Limb (tissue), 2 donors: Measurements from ENCODE around the gene TRPM2.
"Not testable (repeated sequence)": the region's sequence is repeated elsewhere in the genome, so short reads cannot be mapped to it uniquely, and the experiment has no call there.

Experiments
- DNase-seq, 2 donors: peaks; one replicate each; pipeline ENCODE4 v3.0.0-alpha.2; 2016; ENCODE audit errors: extremely low spot score in 2 of 2

TRPM2 gene

DNA sequence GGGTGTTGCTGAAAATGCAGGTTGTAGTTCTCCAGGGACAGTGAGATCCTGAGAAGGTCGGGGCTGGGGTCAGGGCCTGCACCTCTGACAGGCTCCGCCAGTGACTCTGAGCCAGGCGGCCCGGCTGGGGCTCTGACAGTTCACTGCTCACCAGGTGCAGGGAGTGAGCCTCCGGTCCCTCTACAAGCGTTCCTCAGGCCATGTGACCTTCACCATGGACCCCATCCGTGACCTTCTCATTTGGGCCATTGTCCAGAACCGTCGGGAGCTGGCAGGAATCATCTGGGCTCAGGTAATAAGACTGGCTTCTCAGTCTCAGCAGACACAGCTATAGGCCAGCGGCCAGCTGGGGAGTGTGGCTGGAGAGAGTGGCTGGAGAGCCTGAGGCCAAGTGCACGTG lies 41.8 kb downstream of the TRPM2 start:
- DNase-seq: no peak

DNA sequence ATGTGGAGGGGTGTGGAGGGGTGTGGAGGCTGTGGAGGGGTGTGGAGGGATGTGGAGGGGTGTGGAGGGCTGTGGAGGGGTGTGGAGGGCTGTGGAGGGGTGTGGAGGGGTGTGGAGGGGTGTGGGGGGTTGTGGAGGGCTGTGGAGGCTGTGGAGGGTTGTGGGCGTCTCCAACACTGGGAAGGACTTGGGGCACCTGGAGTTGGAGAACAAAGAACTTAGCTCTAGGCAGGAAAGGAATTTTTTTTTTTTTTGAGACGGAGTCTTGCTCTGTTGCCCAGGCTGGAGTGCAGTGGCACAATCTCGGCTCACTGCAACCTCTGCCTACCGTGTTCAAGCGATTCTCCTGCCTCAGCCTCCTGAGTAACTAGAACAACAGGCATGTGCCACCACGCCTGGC lies 43.4 kb downstream of the TRPM2 start:
- DNase-seq: not testable (repeated sequence)

DNA sequence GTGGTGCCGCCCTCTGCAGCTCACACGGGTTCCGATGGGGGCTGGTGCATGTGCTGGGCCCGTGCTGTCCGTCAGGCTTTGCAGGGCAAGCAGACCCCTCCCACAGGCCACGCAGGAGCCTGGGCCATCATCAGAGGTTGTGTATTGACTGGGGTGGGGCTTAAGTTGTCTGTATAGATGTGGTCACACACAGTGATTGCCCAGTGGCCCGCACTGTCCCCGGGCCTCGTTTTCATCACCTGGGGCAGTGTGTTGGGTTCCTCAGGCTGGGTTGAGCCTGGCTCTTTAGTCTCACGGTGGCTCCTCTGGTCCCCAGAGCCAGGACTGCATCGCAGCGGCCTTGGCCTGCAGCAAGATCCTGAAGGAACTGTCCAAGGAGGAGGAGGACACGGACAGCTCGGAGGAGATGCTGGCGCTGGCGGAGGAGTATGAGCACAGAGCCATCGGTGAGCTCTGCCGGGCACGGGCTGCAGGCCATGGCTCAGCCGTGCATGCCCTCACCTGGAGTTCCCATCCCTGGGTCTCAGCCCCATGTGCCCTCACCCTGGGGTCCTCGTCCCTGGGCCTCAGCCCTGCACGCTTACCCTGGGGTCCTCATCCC lies 44.1 kb downstream of the TRPM2 start:
- no peak for DNase-seq

- DNase-seq: no peak
Measured at GRCh38 chr21:44398499-44398898, 45.1 kb downstream of the TRPM2 start.

GRCh38 chr21:44399151-44399954 lies 45.9 kb downstream of the TRPM2 start:
- no peak for DNase-seq

GRCh38 chr21:44399955-44400790 lies 46.8 kb downstream of the TRPM2 start:
- no peak for DNase-seq

- DNase-seq: no peak
Measured at GRCh38 chr21:44400791-44401385, 47.5 kb downstream of the TRPM2 start.

DNA sequence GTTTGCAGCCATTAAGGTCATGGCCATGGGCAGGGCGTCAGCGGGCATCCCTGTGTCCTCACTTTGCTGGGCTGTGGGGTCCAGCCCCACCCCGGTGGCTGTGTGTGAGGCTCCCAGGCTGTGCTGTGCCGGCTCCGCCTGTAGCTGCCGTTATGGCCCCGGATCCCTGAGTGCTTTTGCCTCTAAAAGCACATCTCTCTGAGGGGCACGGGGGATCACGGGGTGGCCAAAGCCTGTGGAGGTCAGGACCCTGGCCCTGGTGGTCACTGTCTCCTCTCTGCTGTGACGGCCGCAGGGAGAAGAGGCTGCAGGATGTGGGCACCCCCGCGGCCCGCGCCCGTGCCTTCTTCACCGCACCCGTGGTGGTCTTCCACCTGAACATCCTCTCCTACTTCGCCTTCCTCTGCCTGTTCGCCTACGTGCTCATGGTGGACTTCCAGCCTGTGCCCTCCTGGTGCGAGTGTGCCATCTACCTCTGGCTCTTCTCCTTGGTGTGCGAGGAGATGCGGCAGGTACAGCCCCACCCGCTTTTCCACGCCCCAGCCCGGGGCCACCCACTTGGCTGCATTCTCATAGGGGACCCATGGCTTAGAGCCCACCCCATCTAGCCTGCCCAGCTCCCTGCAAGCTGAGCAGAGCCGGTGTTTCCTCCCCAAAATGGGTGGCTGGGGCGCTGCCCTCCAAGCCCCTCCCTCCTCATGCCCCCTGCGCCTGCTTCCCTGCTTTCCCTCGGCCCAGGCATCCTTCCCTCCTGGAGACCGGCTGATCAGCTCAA lies 48.2 kb downstream of the TRPM2 start:
- no peak for DNase-seq

DNA sequence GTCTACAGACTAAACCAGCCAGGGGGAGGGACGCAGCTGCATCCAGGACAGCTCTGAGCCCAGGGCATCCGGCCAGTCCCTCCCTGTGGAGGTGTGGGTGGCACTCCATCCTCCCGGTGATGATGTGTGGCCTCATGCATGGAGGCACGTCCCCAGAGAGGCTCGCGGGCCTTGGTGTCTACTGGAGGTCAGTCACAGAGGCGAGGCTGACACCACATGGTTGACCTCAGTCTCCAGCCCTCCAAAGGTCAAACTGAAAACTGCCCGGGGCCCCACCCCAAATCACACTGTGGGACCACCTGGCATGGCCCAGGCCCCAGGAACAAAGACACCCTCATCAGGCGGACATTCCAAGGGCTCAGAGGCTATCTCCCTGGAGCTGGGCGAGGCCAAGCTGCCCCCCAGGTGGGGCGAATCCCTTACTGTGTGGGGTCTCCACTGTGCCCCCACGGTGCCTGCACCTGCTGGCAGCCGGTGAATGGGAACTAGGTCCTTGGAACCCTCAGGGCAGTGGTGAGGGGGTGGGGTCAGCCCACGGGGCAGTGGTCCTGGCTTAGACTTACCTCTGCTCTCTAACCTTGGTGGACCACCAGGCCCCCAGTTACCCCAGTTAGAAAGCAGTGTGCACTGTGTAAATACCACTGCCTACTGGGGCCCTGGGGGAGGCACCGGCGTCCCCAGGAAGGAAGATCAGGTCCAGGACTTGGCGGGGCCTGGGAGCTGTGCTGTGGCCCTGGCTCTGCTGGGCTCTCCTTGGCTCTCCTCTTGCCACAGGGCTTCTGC lies 49.1 kb downstream of the TRPM2 start:
- no peak for DNase-seq

- no peak for DNase-seq
Measured at GRCh38 chr21:44403106-44404020, 49.9 kb downstream of the TRPM2 start.

GRCh38 chr21:44404482-44404881 lies 51.1 kb downstream of the TRPM2 start:
- not testable (repeated sequence) for DNase-seq

GRCh38 chr21:44405091-44405947 lies 51.9 kb downstream of the TRPM2 start:
- no peak for DNase-seq

GRCh38 chr21:44405948-44406872 lies 52.8 kb downstream of the TRPM2 start:
- no peak for DNase-seq

GRCh38 chr21:44406953-44407352 lies 53.5 kb downstream of the TRPM2 start:
- DNase-seq: no peak

DNA sequence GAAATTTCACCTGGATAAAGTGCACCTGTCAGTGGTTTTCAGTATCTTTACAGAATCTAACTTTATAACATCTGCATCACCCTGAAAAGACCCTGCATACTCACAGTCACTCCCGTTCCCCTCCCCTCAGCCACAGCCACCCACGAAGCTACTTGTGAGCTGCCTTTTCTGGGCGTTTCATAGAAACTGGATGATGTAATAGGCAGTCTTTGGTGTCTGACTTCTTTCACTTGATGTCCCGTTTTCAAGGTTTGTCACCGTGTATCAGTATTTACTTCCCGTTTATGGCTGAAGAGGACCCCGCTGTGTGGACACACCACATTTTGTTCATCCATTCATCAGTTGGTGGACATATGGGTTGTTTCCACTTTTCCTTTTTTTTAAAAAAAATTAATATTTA lies 54.1 kb downstream of the TRPM2 start:
- DNase-seq: no peak

- DNase-seq: no peak
Measured at GRCh38 chr21:44408226-44408625, 54.8 kb downstream of the TRPM2 start.
